Limb (tissue), 2 donors: ENCODE measurements around the gene SFSWAP.
A peak's percentile ranks its signal among the peaks of the same experiment; 100 is the strongest.

Experiments
- DNase-seq, 2 donors: peaks; one replicate each; pipeline ENCODE4 v3.0.0-alpha.2; 2016; ENCODE audit errors: extremely low spot score in 2 of 2

SFSWAP gene

GRCh38 chr12:131833288-131833895, 122.5 kb downstream of the SFSWAP start:
- no peak for DNase-seq

- peak in 1 of 2 donors; percentile 70 for DNase-seq
Observed at GRCh38 chr12:131833896-131834641, 123.2 kb downstream of the SFSWAP start.

GRCh38 chr12:131834798-131835615, 124.1 kb downstream of the SFSWAP start:
- DNase-seq: no peak

GRCh38 chr12:131835616-131836171, 124.8 kb downstream of the SFSWAP start:
- DNase-seq: no peak

- DNase-seq: peak in 1 of 2 donors; percentile 36
Observed at GRCh38 chr12:131836193-131836592, 125.3 kb downstream of the SFSWAP start.

- DNase-seq: peak in 1 of 2 donors; percentile 29
Observed at GRCh38 chr12:131836714-131837397, 126.0 kb downstream of the SFSWAP start.

- no peak for DNase-seq
Observed at GRCh38 chr12:131840643-131841416, 129.9 kb downstream of the SFSWAP start.

- peak in 1 of 2 donors; percentile 14 for DNase-seq
Observed at GRCh38 chr12:131841547-131841946, 130.7 kb downstream of the SFSWAP start.

GRCh38 chr12:131842169-131842568, 131.3 kb downstream of the SFSWAP start:
- peak in 1 of 2 donors; percentile 18 for DNase-seq

- no peak for DNase-seq
Observed at GRCh38 chr12:131843527-131843926, 132.6 kb downstream of the SFSWAP start.

GRCh38 chr12:131844140-131844539, 133.2 kb downstream of the SFSWAP start:
- DNase-seq: peak in 1 of 2 donors; percentile 14

GRCh38 chr12:131844656-131845055, 133.8 kb downstream of the SFSWAP start:
- DNase-seq: peak in 1 of 2 donors; percentile 17

GRCh38 chr12:131845121-131845520, 134.2 kb downstream of the SFSWAP start:
- peak in 1 of 2 donors; percentile 9 for DNase-seq

- DNase-seq: no peak
Observed at GRCh38 chr12:131847456-131847855, 136.6 kb downstream of the SFSWAP start.

GRCh38 chr12:131848753-131849152, 137.9 kb downstream of the SFSWAP start:
- DNase-seq: no peak
